Lower lobe of right lung (tissue), 2 donors: ENCODE results near the gene NEURL3. TPM values are rescaled to one million over a fixed set of nuclear protein-coding genes. Genes with fewer than 3 reads are reported as not detected.

Source experiments
- ATAC-seq, 2 donors: fragments of 200-7000 bp; cut with Tn5 transposase; one replicate each; pipeline ENCODE4 v1.9.1; 2020 to 2022; ENCODE audit warnings: mild to moderate bottlenecking in 2 of 2, moderate library complexity in 2 of 2
- DNase-seq: peaks from one replicate; pipeline ENCODE4 v3.0.0-alpha.2; 2020
- H3K27ac ChIP-seq: fragments of 200-600 bp; one replicate; pipeline ENCODE4 v1.8.0; 2022
- H3K27me3 ChIP-seq: fragments of 200-600 bp; one replicate; pipeline ENCODE4 v1.8.0; 2022; ENCODE audit warnings: low read depth
- H3K36me3 ChIP-seq: fragments of 200-600 bp; one replicate; pipeline ENCODE4 v1.8.0; 2022; ENCODE audit warnings: mild to moderate bottlenecking
- H3K4me1 ChIP-seq: fragments of 200-600 bp; one replicate; pipeline ENCODE4 v1.8.0; 2022
- H3K4me3 ChIP-seq: fragments of 200-600 bp; one replicate; pipeline ENCODE4 v1.8.0; 2022; ENCODE audit warnings: mild to moderate bottlenecking
- H3K9me3 ChIP-seq: fragments of 200-600 bp; one replicate; pipeline ENCODE4 v1.8.0; 2022
- intact Hi-C: fragments of 100-400 bp; cut with DNase I; formaldehyde crosslinking; loops from one replicate; pipeline ENCODE4 v1.11.0; 2022
- total RNA-seq: library from RNA; stranded (reverse); fragmentation: NEBNext Ultra II Directional; extraction: Animal tissue kit (Norgen Biotek cat#: 25700); gene quantifications from one replicate; pipeline ENCODE4 v1.2.1, GENCODE V29; 2021
- TF ChIP-seq, protein P1 (sequence below): fragments of 200-600 bp; IDR thresholded peaks from one replicate; pipeline ENCODE4 v1.8.0; 2022; ENCODE audit warnings: antibody characterized with exemption, mild to moderate bottlenecking
- donor health status: DM: no; HTN: yes; CAD: no; lungs with severe emphysema.

Gene NEURL3
- total RNA-seq, 1 donor from 2014 or later = 0.27 TPM

DNA sequence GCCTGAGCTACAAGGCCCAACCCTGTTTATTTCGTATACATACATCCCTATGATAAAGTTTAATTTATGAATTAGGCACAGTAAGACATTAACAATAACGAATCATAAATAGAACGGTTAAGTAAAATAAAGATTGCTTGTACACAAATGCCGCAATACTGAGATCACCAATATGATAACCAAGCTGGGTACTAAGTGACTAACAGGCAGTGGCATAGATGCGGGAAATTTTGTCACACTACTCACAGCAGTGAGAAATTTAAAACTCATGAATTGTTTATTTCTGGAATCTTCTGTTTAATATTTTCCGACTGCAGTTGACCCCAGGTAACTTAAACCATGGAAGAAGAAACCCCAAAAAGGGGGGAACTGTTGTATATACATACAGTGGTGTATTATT, 33.4 kb downstream of the NEURL3 start:
- Histone ChIP-seq H3K9me3 (no peaks in the 10 kb centered on the region), H3K4me1 (no peaks in the 10 kb centered on the region), H3K27me3 (peaks cover 6% of the 10 kb centered on the region), H3K27ac (no peak overlapping the region), H3K36me3 (no peaks in the 10 kb centered on the region), H3K4me3 (no peak overlapping the region)
- DNase-seq (no peak), ATAC-seq (no peak)
- intact Hi-C loops = no loop called here
- TF ChIP-seq, protein P1, sequence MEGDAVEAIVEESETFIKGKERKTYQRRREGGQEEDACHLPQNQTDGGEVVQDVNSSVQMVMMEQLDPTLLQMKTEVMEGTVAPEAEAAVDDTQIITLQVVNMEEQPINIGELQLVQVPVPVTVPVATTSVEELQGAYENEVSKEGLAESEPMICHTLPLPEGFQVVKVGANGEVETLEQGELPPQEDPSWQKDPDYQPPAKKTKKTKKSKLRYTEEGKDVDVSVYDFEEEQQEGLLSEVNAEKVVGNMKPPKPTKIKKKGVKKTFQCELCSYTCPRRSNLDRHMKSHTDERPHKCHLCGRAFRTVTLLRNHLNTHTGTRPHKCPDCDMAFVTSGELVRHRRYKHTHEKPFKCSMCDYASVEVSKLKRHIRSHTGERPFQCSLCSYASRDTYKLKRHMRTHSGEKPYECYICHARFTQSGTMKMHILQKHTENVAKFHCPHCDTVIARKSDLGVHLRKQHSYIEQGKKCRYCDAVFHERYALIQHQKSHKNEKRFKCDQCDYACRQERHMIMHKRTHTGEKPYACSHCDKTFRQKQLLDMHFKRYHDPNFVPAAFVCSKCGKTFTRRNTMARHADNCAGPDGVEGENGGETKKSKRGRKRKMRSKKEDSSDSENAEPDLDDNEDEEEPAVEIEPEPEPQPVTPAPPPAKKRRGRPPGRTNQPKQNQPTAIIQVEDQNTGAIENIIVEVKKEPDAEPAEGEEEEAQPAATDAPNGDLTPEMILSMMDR = no peak

DNA sequence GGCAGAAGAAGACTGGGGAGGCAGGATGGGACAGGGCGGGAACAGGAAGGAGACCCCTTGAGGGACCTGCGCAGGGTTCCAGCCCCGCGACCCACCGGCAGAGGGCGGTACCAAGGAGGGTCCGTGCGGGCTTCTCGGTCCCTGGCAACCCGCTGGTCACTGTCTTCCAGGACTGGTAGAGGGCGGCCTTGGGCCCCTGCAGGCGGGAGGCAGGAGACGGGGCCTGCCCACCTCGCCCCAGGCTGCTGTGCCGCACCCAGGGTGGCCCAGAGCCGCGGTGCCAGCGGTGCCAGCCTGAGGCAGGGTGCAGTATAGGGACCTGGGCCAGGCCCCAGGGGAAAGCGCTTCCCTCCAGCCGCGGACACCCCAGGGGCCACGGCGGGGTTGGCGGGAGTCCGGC, 34.5 kb downstream of the NEURL3 start:
- Histone ChIP-seq H3K4me3 (peak overlapping the region; percentile 31), H3K9me3 (no peaks in the 10 kb centered on the region), H3K36me3 (no peaks in the 10 kb centered on the region), H3K4me1 (no peaks in the 10 kb centered on the region), H3K27ac (no peak overlapping the region), H3K27me3 (peaks cover 6% of the 10 kb centered on the region)
- TF ChIP-seq, protein P1 = peak; percentile 70
- peak; percentile 65 for DNase-seq
- ATAC-seq = peak; percentile 89
- intact Hi-C loops = no loop called here

DNA sequence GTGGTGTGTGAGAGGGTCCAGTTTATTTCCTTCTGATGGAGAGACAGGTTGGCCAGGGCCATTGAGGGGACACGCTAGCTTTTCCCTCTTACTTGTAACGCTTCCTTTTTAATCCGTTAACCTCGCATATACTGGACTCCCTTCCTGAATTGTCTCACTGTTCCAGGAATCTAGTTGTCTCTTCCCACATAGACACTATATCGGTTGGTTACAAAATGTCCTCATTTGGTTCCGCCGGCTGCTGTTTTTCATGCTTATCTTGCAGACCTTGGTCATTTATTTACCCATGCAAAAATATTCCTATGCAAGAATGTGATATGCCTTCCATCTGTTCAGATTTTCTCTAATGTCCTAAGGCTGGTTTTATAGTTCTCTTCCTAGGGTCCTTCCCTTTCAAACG, 35.0 kb downstream of the NEURL3 start:
- ATAC-seq = no peak
- no peaks in the 10 kb centered on the region for H3K4me1 ChIP-seq

DNA sequence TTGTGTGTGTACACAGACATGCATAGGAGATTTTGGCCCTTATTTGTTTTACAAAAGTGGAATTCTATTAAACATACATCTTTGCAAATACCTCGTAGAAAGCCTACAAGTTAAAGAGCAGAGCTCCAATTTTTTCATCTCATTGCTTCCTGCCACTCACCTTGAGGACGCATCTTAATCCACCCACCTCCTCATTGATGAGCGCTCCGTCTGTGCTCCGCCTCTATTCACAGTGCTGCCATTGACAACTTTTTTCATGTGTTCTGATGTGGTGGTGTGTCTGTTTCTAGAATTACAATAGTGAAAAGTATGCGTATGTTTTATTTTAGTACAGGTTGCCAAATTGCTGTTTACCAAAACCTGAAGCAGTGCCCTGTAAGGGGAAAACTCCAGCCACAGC, 36.3 kb downstream of the NEURL3 start:
- TF ChIP-seq, protein P1 = no peak
- ATAC-seq = no peak
- Histone ChIP-seq H3K9me3 (no peaks in the 10 kb centered on the region), H3K4me3 (no peak overlapping the region), H3K27ac (no peak overlapping the region), H3K4me1 (no peaks in the 10 kb centered on the region), H3K27me3 (peaks cover 6% of the 10 kb centered on the region), H3K36me3 (no peaks in the 10 kb centered on the region)
- no peak for DNase-seq
- intact Hi-C loops = no loop called here

More for the DNA sequence above, 35.0 kb downstream of the NEURL3 start:
- Histone ChIP-seq H3K36me3 (no peaks in the 10 kb centered on the region), H3K27me3 (peaks cover 6% of the 10 kb centered on the region), H3K4me3 (peak overlapping the region; percentile 31), H3K27ac (no peak overlapping the region), H3K9me3 (no peaks in the 10 kb centered on the region)
- intact Hi-C loops = no loop called here
- TF ChIP-seq, protein P1 = no peak
- no peak for DNase-seq

DNA sequence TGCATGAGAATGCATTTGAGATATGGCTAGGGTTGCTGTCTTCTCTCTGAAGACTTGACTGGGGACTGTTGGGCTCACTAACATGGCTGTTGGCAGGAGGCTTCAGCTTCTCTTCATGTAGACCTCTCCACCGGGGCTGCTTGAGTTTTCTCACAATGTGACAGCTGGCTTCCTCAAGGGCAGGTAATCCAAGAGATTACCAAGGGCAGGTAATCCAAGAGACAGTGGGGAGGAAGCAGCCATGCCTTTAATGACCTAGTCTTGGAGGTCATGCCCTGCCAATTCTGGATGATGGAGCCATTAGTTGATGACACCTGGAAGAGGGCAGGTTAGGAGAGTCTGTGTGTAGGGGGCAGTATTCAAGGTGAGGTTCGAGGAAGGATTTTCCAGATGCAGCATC, 40.5 kb downstream of the NEURL3 start:
- Histone ChIP-seq H3K4me3 (no peak overlapping the region), H3K27me3 (no peaks in the 10 kb centered on the region), H3K4me1 (no peaks in the 10 kb centered on the region), H3K36me3 (no peaks in the 10 kb centered on the region), H3K9me3 (peaks cover 2% of the 10 kb centered on the region), H3K27ac (no peak overlapping the region)
- intact Hi-C loops = no loop called here
- TF ChIP-seq, protein P1 = no peak
- no peak for ATAC-seq
- DNase-seq = no peak

DNA sequence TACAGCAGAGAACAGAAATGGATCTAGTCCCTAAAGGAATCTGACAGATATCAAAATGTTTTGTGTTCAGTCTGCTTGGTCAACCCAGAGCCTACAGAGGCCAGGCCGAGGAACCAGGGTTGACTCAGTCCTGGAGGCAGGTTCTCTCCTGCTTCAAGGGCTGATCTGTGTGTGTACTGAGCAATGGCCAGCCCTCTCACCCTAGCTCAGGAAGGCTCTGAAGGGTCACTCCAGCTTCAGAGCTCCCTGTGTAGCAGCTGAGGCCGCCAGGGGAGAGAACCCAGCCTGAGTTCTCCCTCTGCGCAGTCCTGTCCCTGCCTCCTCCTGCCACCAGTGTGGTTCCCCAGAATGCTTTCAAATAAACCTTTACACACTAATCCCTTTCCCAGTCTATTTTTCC, 41.1 kb downstream of the NEURL3 start:
- TF ChIP-seq, protein P1 = no peak
- Histone ChIP-seq H3K27me3 (no peaks in the 10 kb centered on the region), H3K4me1 (no peaks in the 10 kb centered on the region), H3K27ac (no peak overlapping the region), H3K4me3 (no peak overlapping the region), H3K36me3 (no peaks in the 10 kb centered on the region), H3K9me3 (peaks cover 8% of the 10 kb centered on the region)
- ATAC-seq = no peak
- no peak for DNase-seq
- intact Hi-C loops = no loop called here
